ENCODE measurements around the gene ERC2.

ERC2 gene

DNA sequence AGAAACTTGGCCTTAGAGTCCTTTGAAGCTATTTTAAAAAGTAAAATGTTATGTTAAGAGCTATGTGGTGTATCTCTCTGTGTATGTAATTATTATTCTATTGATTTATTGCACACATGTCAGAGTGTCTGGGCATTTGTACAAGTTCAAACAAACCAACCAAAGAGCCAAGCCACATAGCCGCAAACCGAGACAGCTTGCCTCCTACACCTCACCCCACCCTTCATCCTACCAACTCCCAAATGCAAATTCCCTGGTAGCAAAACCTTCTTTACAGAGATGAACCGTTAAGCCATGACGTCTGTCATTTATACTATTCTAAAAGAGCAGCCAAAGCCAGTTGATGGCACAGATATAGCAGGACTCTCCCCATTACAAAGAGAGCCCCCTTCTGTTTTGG is 332.3 kb downstream of the ERC2 start:
- no peak for DNase-seq
- no peaks in the 10 kb centered on the region for H3K27me3 ChIP-seq (ENCODE audit: insufficient read depth, low read depth, severe bottlenecking)
- TF ChIP-seq, protein P1, sequence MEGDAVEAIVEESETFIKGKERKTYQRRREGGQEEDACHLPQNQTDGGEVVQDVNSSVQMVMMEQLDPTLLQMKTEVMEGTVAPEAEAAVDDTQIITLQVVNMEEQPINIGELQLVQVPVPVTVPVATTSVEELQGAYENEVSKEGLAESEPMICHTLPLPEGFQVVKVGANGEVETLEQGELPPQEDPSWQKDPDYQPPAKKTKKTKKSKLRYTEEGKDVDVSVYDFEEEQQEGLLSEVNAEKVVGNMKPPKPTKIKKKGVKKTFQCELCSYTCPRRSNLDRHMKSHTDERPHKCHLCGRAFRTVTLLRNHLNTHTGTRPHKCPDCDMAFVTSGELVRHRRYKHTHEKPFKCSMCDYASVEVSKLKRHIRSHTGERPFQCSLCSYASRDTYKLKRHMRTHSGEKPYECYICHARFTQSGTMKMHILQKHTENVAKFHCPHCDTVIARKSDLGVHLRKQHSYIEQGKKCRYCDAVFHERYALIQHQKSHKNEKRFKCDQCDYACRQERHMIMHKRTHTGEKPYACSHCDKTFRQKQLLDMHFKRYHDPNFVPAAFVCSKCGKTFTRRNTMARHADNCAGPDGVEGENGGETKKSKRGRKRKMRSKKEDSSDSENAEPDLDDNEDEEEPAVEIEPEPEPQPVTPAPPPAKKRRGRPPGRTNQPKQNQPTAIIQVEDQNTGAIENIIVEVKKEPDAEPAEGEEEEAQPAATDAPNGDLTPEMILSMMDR (IDR thresholded peaks at IDR 0.05; ENCODE audit: low read depth, low read length): no peak
- no peaks in the 10 kb centered on the region for H3K9me3 ChIP-seq (ENCODE audit: severe bottlenecking)
- no peaks in the 10 kb centered on the region for H3K36me3 ChIP-seq
- H3K27ac ChIP-seq: no peak overlapping the region
- H3K4me3 ChIP-seq (ENCODE audit: low read depth, low read length): no peak overlapping the region

DNA sequence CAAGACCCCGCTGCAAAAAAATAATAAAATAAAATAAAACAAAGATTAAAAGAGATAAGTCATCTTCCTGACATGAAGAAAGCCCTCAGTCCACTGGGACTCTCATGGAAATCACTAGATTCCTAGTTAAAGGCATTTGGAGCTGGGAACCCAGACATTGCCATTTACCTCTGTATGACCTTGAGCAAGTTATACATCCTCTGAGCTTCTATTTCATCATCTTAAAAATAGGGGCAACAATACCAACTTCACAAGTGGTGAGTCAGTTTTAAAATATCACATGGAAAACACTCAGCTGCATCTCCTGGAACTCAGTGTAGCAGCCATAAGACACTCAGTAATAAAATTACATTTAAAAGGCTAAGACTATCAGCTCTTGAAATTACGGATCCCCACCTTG is 334.8 kb downstream of the ERC2 start:
- no peak for DNase-seq
- Histone ChIP-seq H3K36me3 (no peaks in the 10 kb centered on the region), H3K9me3 (ENCODE audit: severe bottlenecking) (no peaks in the 10 kb centered on the region)

DNA sequence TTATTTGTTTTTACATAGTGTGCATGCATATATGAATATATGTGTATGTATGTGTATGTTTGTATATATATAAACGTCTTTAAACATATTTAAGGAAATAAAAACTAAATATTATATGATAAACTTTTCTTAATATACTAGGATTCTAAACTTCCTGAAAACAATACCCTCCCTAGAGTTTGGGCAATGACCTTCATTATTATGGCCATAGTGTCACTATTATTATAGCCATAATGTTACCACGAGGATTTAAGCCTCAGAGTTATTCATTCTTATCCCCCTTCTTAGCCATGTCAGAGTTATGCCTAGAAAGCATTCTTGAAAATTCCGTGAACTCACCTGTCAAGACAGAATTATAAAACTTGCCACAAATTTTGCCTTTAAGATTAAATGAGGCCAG is 335.5 kb downstream of the ERC2 start:
- Histone ChIP-seq H3K27me3 (ENCODE audit: insufficient read depth, low read depth, severe bottlenecking) (no peaks in the 10 kb centered on the region), H3K9me3 (ENCODE audit: severe bottlenecking) (no peaks in the 10 kb centered on the region), H3K4me3 (ENCODE audit: low read depth, low read length) (no peak overlapping the region), H3K27ac (no peak overlapping the region), H3K36me3 (no peaks in the 10 kb centered on the region)
- no peak for DNase-seq
- TF ChIP-seq, protein P1 (IDR thresholded peaks at IDR 0.05; ENCODE audit: low read depth, low read length): no peak

More for the DNA sequence above, 334.8 kb downstream of the ERC2 start:
- no peak overlapping the region for H3K27ac ChIP-seq
- TF ChIP-seq, protein P1 (IDR thresholded peaks at IDR 0.05; ENCODE audit: low read depth, low read length): no peak
- H3K4me3 ChIP-seq (ENCODE audit: low read depth, low read length): no peak overlapping the region
- H3K27me3 ChIP-seq (ENCODE audit: insufficient read depth, low read depth, severe bottlenecking): no peaks in the 10 kb centered on the region

DNA sequence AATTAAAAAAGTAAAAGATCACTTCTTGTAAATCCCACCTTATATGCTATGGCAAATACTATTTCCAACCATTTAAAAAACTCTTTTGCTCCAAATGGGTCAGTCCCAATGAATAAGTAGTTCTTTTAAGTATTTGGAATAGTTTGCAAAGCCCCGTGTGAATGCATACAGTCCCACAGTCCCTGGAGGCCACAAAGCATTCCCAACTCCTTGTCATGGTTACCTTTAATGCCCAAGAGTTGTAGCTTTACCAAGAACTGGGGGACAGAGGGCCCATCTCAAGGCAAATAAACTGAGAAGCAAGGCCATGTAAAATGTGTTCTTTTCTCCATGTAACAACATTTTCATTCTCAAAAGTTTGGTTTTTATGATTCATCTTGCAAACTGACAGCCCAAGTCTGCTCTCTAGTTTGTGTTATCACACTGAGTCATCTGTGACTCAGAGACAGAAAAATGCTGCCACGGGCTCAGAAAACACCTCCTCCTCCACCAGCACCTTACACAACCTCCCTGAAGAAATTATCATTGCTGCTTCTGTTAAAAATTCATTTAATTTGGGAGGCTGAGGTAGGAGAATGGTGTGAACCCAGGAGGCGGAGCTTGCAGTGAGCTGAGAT is 336.2 kb downstream of the ERC2 start:
- Histone ChIP-seq H3K9me3 (ENCODE audit: severe bottlenecking) (no peaks in the 10 kb centered on the region), H3K27me3 (ENCODE audit: insufficient read depth, low read depth, severe bottlenecking) (no peaks in the 10 kb centered on the region), H3K27ac (no peak overlapping the region), H3K36me3 (no peaks in the 10 kb centered on the region), H3K4me3 (ENCODE audit: low read depth, low read length) (no peak overlapping the region)
- DNase-seq: no peak
- TF ChIP-seq, protein P1 (IDR thresholded peaks at IDR 0.05; ENCODE audit: low read depth, low read length): no peak

DNA sequence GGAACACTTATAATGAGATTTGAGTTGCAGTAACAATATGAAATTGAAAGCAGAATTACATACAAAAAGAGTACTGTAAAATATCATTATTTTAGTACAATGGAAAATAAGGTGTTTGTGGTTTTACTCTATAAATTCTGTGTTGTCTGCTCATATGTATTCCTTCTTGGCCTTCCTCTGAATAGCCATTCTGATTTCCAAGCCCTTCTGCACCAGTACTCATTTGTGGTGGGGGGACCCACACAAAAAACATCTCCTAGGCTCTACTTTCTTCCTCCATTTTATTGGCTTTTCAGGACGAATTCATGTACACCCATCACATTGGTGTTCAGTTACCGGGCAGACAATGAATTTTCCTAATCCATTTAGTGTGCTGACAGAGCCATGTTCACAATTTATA is 338.2 kb downstream of the ERC2 start:
- TF ChIP-seq, protein P1 (IDR thresholded peaks at IDR 0.05; ENCODE audit: low read depth, low read length): no peak
- no peaks in the 10 kb centered on the region for H3K36me3 ChIP-seq
- H3K4me3 ChIP-seq (ENCODE audit: low read depth, low read length): no peak overlapping the region
- no peak overlapping the region for H3K27ac ChIP-seq
- no peaks in the 10 kb centered on the region for H3K9me3 ChIP-seq (ENCODE audit: severe bottlenecking)
- no peaks in the 10 kb centered on the region for H3K27me3 ChIP-seq (ENCODE audit: insufficient read depth, low read depth, severe bottlenecking)
- no peak for DNase-seq

DNA sequence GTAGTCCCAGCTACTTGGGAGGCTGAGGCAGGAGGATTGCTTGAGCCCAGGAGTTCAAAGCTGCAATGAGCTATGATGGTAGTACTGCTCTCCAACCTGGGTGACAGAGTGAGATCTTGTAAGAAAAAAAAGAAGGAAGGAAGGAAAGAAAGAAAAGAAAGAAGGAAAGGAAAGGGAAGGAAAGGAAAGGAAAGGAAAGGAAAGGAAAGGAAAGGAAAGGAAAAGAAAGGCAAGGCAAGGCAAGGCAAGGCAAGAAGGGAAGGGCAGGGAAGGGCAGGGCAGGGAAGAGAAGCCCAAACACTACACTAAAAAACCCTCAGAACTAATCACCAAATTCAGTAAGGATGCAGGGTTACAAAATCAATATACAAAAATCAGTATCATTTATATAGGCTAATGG is 341.6 kb downstream of the ERC2 start:
- H3K27me3 ChIP-seq (ENCODE audit: insufficient read depth, low read depth, severe bottlenecking): no peaks in the 10 kb centered on the region
- H3K27ac ChIP-seq: no peak overlapping the region
- DNase-seq: no peak
- H3K4me3 ChIP-seq (ENCODE audit: low read depth, low read length): no peak overlapping the region
- TF ChIP-seq, protein P1 (IDR thresholded peaks at IDR 0.05; ENCODE audit: low read depth, low read length): no peak
- no peaks in the 10 kb centered on the region for H3K36me3 ChIP-seq
- no peaks in the 10 kb centered on the region for H3K9me3 ChIP-seq (ENCODE audit: severe bottlenecking)

All from WERI-Rb-1 (cell line).